ENCODE results near the gene TREH.
A peak's percentile ranks its signal among the peaks of the same experiment; 100 is the strongest.
"Not testable (repeated sequence)": the region's sequence is repeated elsewhere in the genome, so short reads cannot be mapped to it uniquely, and the experiment has no call there.

DNA sequence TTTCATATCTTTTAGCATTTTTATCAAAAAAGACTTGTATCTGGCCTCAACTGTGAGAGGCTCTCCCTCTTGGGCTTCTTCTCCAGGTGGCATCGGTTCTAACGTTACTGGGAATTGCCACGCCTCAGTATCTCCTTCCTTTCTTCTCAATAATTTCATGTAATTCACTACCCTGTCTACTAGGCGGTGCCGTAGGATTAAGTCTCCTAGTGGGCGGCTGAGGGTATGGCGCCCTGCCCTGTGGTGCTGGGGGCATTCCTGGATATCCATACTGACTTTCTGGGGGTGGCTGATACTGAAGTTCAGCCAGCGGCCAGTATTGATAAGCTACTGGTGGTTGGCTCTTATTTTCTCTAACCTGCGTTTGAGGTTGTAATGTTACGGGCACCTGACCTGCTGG, 48.7 kb upstream of the TREH start:
- TF ChIP-seq EZH2phosphoT487 (IDR thresholded peaks at IDR 0.05; ENCODE audit: borderline replicate concordance): not testable (repeated sequence)
- TF ChIP-seq CTCF (conservative IDR thresholded peaks at IDR 0.05; ENCODE audit: low read length): peak; percentile 42; the same call in 1 of the 2 replicates

Measured in Loucy (cell line).